Common myeloid progenitor, CD34-positive (primary cell): Measurements from ENCODE around the gene FARSA.

Experiments used
- CTCF ChIA-PET: fragments of 350-600 bp; sonication (Branson Sonifier 250); formaldehyde crosslinking; loops from one replicate; lab custom pipeline; 2021; ENCODE audit warnings: antibody characterized with exemption; lab: Charles Lee
- POLR2A ChIA-PET: fragments of 350-600 bp; sonication (Branson Sonifier 250); formaldehyde crosslinking; loops from one replicate; lab custom pipeline; 2021; ENCODE audit warnings: antibody characterized with exemption; lab: Charles Lee
- DNase-seq, 3 donors: peaks; one replicate each; pipeline versions ENCODE4 v3.0.0 to v3.0.0-alpha.2; 2013
- H3K27ac ChIP-seq, 2 experiments: 1 replicate in 1 of 2; 2 replicates in 1 of 2; pipeline ENCODE4 v1.7.0; 2013; ENCODE audit warnings: inconsistent platforms in 2 of 2, low read length in 2 of 2, mild to moderate bottlenecking in 2 of 2, low read depth in 1 of 2, moderate library complexity in 1 of 2; ENCODE audit not compliant: severe bottlenecking in 2 of 2, insufficient read depth in 1 of 2, poor library complexity in 1 of 2
- H3K27me3 ChIP-seq, 5 experiments: replicated peaks in 2 of 5; 1 replicate in 3 of 5; 2 replicates in 2 of 5; pipeline versions ENCODE4 v1.6.1 to v1.7.0; 2013; ENCODE audit warnings: low read length in 4 of 5, mild to moderate bottlenecking in 2 of 5, moderate library complexity in 2 of 5, inconsistent platforms in 1 of 5; ENCODE audit not compliant: insufficient read depth in 5 of 5, control insufficient read depth in 4 of 5
- H3K36me3 ChIP-seq, 4 experiments: 1 replicate in 2 of 4; 2 replicates in 2 of 4; pipeline versions ENCODE4 v1.6.1 to v1.7.0; 2013; ENCODE audit warnings: low read length in 3 of 4, control low read depth in 1 of 4, mild to moderate bottlenecking in 1 of 4; ENCODE audit not compliant: control insufficient read depth in 4 of 4, insufficient read depth in 4 of 4
- H3K4me1 ChIP-seq, 4 experiments: 1 replicate in 3 of 4; 2 replicates in 1 of 4; pipeline versions ENCODE4 v1.6.1 to v1.7.1; 2013; ENCODE audit warnings: low read length in 3 of 4, mild to moderate bottlenecking in 3 of 4, control low read depth in 1 of 4, inconsistent platforms in 1 of 4, moderate library complexity in 1 of 4; ENCODE audit not compliant: control insufficient read depth in 4 of 4, insufficient read depth in 4 of 4; ENCODE audit errors: control extremely low read depth in 1 of 4
- H3K4me3 ChIP-seq, 7 experiments: 1 replicate in 4 of 7; 2 replicates in 3 of 7; pipeline versions ENCODE4 v1.5.1 to v1.7.0; 2013; ENCODE audit warnings: mild to moderate bottlenecking in 7 of 7, low read length in 6 of 7, moderate library complexity in 6 of 7, inconsistent platforms in 2 of 7, low read depth in 2 of 7, control low read depth in 1 of 7; ENCODE audit not compliant: insufficient read depth in 4 of 7, control insufficient read depth in 1 of 7; ENCODE audit errors: extremely low read depth in 1 of 7
- H3K9me3 ChIP-seq, 5 experiments: 1 replicate in 4 of 5; 2 replicates in 1 of 5; pipeline versions ENCODE4 v1.6.1 to v1.7.1; 2013; ENCODE audit warnings: low read length in 4 of 5, mild to moderate bottlenecking in 2 of 5, inconsistent platforms in 1 of 5, low read depth in 1 of 5, moderate library complexity in 1 of 5; ENCODE audit not compliant: control insufficient read depth in 4 of 5, insufficient read depth in 2 of 5; ENCODE audit errors: control extremely low read depth in 1 of 5
- whole genome bisulfite sequencing: methylation state at CpG from one replicate; pipeline ENCODE4 v1.1.5; 2013; ENCODE audit not compliant: insufficient coverage; 5-methylcytosine and 5-hydroxymethylcytosine counted together

Gene FARSA

GRCh38 chr19:12937927-12938778, 4.6 kb upstream of the FARSA start, which contains the start of gene CALR:
Gene CALR, plus strand, starts transcription at chr19:12938609. Its CDS starts 71 bp downstream, at chr19:12938680.
- ChIA-PET CTCF (interaction anchor here (0.7 to 2.3 kb wide), 8 partner anchors 17 to 90 kb away, joined by 3 to 20 read pairs (median 4); no protein-coding TSS in a partner anchor), POLR2A (interaction anchor here (0.6 to 3.0 kb wide), 15 partner anchors 8 to 908 kb away, joined by 3 to 28 read pairs (median 4); partner anchors contain the start of genes GADD45GIP1, GCDH, KLF1 and LYL1)
- no peaks in the 10 kb centered on the region for H3K9me3 ChIP-seq
- peak; percentile 100 for DNase-seq
- peaks cover 27 to 78% (median 63%) of the 10 kb centered on the region in 4 experiments for H3K4me1 ChIP-seq
- peak within 1 kb of the TSS; percentile 98 to 99 for H3K27ac ChIP-seq
- 0% methylated on average over 47 of the region's 63 CpGs for WGBS
- peaks cover 5 to 41% (median 31%) of the 10 kb centered on the region in 4 experiments for H3K36me3 ChIP-seq
- H3K27me3 ChIP-seq = no peaks in the 10 kb centered on the region
- peak within 1 kb of the TSS; percentile 94 to 100 (median 98) for H3K4me3 ChIP-seq

GRCh38 chr19:12937093-12937926, 3.8 kb upstream of the FARSA start:
- Histone ChIP-seq H3K9me3 (no peaks in the 10 kb centered on the region), H3K36me3 (peaks cover 5 to 34% (median 27%) of the 10 kb centered on the region in 4 experiments), H3K4me1 (peaks cover 29 to 78% (median 69%) of the 10 kb centered on the region in 4 experiments), H3K27me3 (no peaks in the 10 kb centered on the region), H3K27ac (peak overlapping the region; percentile 88 to 99), H3K4me3 (peak overlapping the region; percentile 32 to 99 (median 75))
- DNase-seq = peak; percentile 94 to 100 (median 99)
- POLR2A ChIA-PET = interaction anchor here (0.9 to 3.0 kb wide), 13 partner anchors 9 to 169 kb away, joined by 3 to 28 read pairs (median 6); partner anchors contain the start of genes GADD45GIP1, GCDH, KLF1 and LYL1
- CTCF ChIA-PET = interaction anchor here (1.0 to 2.3 kb wide), 7 partner anchors 16 to 53 kb away, joined by 3 to 20 read pairs (median 4); no protein-coding TSS in a partner anchor
- WGBS = 3% methylated on average over 16 of the region's 23 CpGs

- WGBS = 24% methylated on average over 4 of the region's 7 CpGs
- POLR2A ChIA-PET = interaction anchor here (1.8 to 3.0 kb wide), 5 partner anchors 23 to 144 kb away, joined by 7 to 28 read pairs (median 15); partner anchors contain the start of genes GCDH and KLF1
- Histone ChIP-seq H3K27ac (peak overlapping the region; percentile 88 to 99), H3K9me3 (no peaks in the 10 kb centered on the region), H3K36me3 (peaks cover 5 to 30% (median 24%) of the 10 kb centered on the region in 4 experiments), H3K4me3 (peak overlapping the region in 4 of 7 experiments; percentile 19 to 96 (median 52)), H3K27me3 (no peaks in the 10 kb centered on the region), H3K4me1 (peaks cover 31 to 77% (median 71%) of the 10 kb centered on the region in 4 experiments)
- CTCF ChIA-PET = interaction anchor here (1.0 to 2.3 kb wide), 4 partner anchors 15 to 53 kb away, joined by 3 to 20 read pairs (median 4); no protein-coding TSS in a partner anchor
- peak in 2 of 3 donors; percentile 47 to 63 for DNase-seq
Observed at GRCh38 chr19:12936582-12936981, 3.1 kb upstream of the FARSA start.

DNA sequence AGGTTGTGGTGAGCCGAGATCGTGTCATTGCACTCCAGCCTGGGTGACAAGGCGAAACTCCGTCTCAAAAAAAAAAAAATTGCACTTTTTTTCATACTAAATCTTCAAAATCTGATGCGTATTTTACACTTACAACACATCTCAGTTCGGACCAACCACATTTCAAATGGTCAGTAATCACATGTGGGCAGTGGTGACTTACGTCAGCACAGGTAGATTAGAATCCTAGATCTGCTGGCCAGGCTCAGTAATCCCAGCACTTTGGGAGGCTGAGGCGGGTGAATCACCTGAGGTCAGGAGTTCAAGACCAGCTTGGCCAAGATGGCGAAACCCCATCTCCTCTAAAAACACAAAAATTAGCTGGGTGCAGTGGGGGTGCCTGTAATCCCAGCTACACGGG, 1.6 kb upstream of the FARSA start:
- H3K27ac ChIP-seq = no peak overlapping the region
- H3K4me3 ChIP-seq = no peak overlapping the region
- no peaks in the 10 kb centered on the region for H3K27me3 ChIP-seq
- no peak for DNase-seq
- CTCF ChIA-PET = no interaction called here
- no peaks in the 10 kb centered on the region for H3K9me3 ChIP-seq
- peaks cover 28 to 74% (median 66%) of the 10 kb centered on the region in 4 experiments for H3K4me1 ChIP-seq
- POLR2A ChIA-PET = no interaction called here
- WGBS = 95% methylated on average over 9 of the region's 10 CpGs
- H3K36me3 ChIP-seq = peaks cover 5 to 27% (median 19%) of the 10 kb centered on the region in 4 experiments

DNA sequence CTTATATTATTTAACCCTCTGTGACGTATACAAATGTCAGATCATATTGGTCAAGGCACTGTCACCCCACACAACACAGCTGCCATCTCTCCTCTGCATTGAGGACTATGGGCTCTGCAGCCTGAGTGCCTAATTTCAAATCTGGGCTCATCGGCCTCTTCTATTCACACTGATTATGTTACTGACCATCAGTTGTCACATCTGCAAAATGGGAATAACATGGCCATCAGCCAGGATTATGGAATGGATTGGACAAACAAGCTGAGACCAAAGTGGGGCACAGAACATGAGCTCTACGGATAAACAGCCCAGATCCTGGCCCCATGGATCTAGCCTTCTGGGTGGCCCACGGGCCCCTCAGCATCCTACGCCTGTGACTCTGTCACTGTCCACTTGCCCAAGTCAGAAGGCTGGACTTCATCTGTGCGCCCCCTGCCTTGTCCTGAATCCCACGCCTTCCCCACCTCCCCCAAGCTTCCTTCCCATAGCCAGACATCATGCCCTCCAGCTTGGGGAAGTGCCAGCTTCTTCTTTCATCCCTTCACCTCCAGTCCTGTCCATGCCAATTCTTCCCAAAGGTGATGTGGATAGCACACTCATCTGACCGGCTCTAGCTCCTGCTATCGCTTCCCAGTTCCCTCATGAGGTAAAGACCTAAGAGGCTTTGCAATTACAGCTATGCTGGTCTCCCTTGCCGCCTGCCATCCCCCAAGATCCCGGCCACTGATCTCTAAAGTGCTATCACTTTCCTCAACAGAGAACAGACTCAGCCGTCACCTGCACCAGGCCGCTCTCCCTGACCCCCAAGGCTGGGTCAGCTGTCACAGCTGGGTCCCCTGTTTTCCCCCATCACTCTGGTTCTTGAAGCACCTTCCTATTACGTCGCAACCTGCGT, 872 bp downstream of the FARSA start:
- ChIA-PET CTCF (interaction anchor here (0.8 to 2.3 kb wide), 11 partner anchors 9 to 141 kb away, joined by 3 to 12 read pairs (median 5); partner anchors contain the start of genes JUNB, KLF1, RNASEH2A and SYCE2), POLR2A (interaction anchor here (1.0 to 1.5 kb wide), 3 partner anchors 14 to 42 kb away, joined by 3 to 9 read pairs (median 7); partner anchors contain the start of genes GCDH and SYCE2)
- Histone ChIP-seq H3K27ac (peak overlapping the region; percentile 64 to 90), H3K4me1 (peaks cover 16 to 60% (median 51%) of the 10 kb centered on the region in 4 experiments), H3K4me3 (peak overlapping the region; percentile 75 to 100 (median 95)), H3K27me3 (no peaks in the 10 kb centered on the region), H3K9me3 (no peaks in the 10 kb centered on the region), H3K36me3 (peaks cover 8 to 35% (median 27%) of the 10 kb centered on the region in 4 experiments)
- WGBS = 31% methylated on average over 13 of the region's 16 CpGs
- DNase-seq = no peak
